SK-N-MC (cell line): Measurements from ENCODE around the gene GRAMD2A.

Source experiments
- EZH2 ChIP-seq: fragments of 200-600 bp; sonication (generic); IDR thresholded peaks from one replicate; pipeline ENCODE4 v1.6.1; 2017; ENCODE audit warnings: antibody characterized with exemption
- POLR2AphosphoS5 ChIP-seq: IDR thresholded peaks from 2 replicates; pipeline ENCODE4 v1.6.1; 2012; ENCODE audit warnings: mild to moderate bottlenecking, low read depth, low read length, borderline replicate concordance

DNA sequence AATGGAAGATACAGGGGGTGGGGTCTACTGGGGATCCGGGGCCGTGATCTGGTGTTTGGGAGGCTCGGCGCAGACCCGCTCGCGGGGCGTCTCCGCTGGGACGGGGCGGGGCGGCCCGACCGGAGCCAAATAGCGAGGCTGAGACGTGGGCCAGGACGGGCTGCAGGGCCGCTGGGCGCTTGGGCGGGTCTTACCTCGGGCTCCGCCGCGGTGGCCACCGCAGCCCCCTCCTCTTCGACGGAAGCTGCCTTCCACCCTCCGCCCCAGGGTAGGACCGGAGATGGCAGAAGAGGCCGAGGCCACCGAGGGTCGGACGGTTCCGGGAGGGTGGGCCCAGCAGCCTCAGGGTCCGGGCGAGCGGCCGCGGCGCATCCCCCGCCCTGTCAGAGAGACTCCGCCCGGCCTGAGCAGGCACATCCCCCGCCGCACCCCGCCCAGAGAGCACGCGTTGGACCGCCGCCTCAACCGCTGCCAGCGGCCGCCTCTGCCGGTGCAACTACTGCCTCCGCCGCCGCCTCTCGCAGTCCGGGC is 80.0 kb downstream of the GRAMD2A start:
- no peak for TF ChIP-seq POLR2AphosphoS5
- TF ChIP-seq EZH2: no peak
